ENCODE data around the gene TEKT3.
A peak's percentile ranks its signal among the peaks of the same experiment; 100 is the strongest.

The TEKT3 gene

DNA sequence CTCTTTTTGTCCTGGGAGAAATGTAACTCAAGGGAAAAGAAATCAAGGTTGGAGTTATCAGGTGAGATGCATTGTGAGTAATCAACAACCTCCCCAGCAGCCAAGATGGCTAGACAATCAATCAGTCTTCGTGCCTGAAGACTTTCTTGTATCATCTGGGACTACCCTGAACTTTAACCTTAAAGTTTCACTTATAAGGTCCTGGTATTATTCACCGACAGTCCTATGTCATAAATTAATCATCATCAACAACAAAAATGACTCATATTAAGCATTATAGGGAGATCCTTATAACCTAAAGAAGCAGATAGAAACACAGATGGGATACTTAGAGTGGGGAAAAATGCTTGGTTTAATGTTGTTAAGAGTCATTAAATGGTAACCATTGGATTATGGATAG is 7.7 kb upstream of the TEKT3 start:
- no peak overlapping the region for H3K27ac ChIP-seq (ENCODE audit: extremely low read depth, low read depth, low read length)
- no peaks in the 10 kb centered on the region for H3K9me3 ChIP-seq (ENCODE audit: control insufficient read depth, insufficient read depth, low read depth, low read length)
- H3K4me3 ChIP-seq (ENCODE audit: low read depth, low read length), result no peak overlapping the region
- H3K36me3 ChIP-seq (ENCODE audit: control insufficient read depth in 2 of 2, insufficient read depth in 1 of 2, low read length in 2 of 2), result no peaks in the 10 kb centered on the region
- POLR2A ChIA-PET, result no interaction called here
- TF ChIP-seq ZNF248 (tag by site-specific recombination; IDR thresholded peaks at IDR 0.05), result no peak
- TF ChIP-seq ZBTB17 (tag by site-specific recombination; IDR thresholded peaks at IDR 0.05), result peak; percentile 23; the same call in 1 of the 2 replicates
- CTCF ChIA-PET, result no interaction called here
- H3K4me1 ChIP-seq (ENCODE audit: control insufficient read depth, insufficient read depth, low read length), result peaks cover 34% of the 10 kb centered on the region

DNA sequence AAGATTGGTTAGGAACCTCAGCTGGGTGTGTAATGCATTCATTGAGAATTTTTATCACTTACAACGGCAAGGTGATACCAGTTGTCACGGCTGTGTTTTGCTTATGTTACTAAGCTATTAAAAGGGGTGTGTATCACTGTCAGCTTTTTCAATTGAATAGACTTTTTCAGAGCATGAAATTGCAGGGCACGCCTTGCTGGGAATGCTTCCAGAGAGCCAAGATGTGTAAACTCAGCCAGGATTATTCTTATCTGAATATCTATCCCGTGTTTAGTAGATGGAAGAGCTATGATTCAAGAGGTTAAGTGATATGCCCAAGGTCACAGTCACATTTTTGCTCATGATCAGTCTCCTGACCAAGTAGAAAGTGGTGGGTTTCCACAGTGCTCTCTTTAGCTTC is 6.6 kb upstream of the TEKT3 start:
- Histone ChIP-seq H3K4me1 (ENCODE audit: control insufficient read depth, insufficient read depth, low read length) (peaks cover 32% of the 10 kb centered on the region), H3K36me3 (ENCODE audit: control insufficient read depth in 2 of 2, insufficient read depth in 1 of 2, low read length in 2 of 2) (no peaks in the 10 kb centered on the region), H3K9me3 (ENCODE audit: control insufficient read depth, insufficient read depth, low read depth, low read length) (no peaks in the 10 kb centered on the region), H3K4me3 (ENCODE audit: low read depth, low read length) (no peak overlapping the region), H3K27ac (ENCODE audit: extremely low read depth, low read depth, low read length) (peak overlapping the region; percentile 44)
- CTCF ChIA-PET, result interaction anchor here (0.6 to 1.3 kb wide), 3 partner anchors 40 to 887 kb away, joined by 3 to 4 read pairs (median 3); no protein-coding TSS in a partner anchor
- POLR2A ChIA-PET, result no interaction called here
- TF ChIP-seq GFI1B (tag by site-specific recombination; IDR thresholded peaks at IDR 0.05), result 0 out of 2 replicates have a peak, but pooled peaks have one; percentile 7
- TF ChIP-seq WT1 (tag by site-specific recombination; IDR thresholded peaks at IDR 0.05), result peak; percentile 65
- TF ChIP-seq, protein P1, sequence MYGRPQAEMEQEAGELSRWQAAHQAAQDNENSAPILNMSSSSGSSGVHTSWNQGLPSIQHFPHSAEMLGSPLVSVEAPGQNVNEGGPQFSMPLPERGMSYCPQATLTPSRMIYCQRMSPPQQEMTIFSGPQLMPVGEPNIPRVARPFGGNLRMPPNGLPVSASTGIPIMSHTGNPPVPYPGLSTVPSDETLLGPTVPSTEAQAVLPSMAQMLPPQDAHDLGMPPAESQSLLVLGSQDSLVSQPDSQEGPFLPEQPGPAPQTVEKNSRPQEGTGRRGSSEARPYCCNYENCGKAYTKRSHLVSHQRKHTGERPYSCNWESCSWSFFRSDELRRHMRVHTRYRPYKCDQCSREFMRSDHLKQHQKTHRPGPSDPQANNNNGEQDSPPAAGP (tag by site-specific recombination; IDR thresholded peaks at IDR 0.05), result peak; percentile 85
- no peak for TF ChIP-seq MEIS1 (CRISPR knock-in tag; IDR thresholded peaks at IDR 0.05; ENCODE audit: borderline replicate concordance)
- TF ChIP-seq, protein P2, sequence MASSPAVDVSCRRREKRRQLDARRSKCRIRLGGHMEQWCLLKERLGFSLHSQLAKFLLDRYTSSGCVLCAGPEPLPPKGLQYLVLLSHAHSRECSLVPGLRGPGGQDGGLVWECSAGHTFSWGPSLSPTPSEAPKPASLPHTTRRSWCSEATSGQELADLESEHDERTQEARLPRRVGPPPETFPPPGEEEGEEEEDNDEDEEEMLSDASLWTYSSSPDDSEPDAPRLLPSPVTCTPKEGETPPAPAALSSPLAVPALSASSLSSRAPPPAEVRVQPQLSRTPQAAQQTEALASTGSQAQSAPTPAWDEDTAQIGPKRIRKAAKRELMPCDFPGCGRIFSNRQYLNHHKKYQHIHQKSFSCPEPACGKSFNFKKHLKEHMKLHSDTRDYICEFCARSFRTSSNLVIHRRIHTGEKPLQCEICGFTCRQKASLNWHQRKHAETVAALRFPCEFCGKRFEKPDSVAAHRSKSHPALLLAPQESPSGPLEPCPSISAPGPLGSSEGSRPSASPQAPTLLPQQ (tag by site-specific recombination; IDR thresholded peaks at IDR 0.05), result peak; percentile 86
- 0 out of 2 replicates have a peak, but pooled peaks have one; percentile 35 for TF ChIP-seq IKZF3 (tag by site-specific recombination; IDR thresholded peaks at IDR 0.05)
- no peak for TF ChIP-seq ZNF202 (tag by site-specific recombination; IDR thresholded peaks at IDR 0.05; ENCODE audit: borderline replicate concordance)
- TF ChIP-seq ZNF629 (tag by site-specific recombination; IDR thresholded peaks at IDR 0.05), result peak; percentile 67
- TF ChIP-seq OVOL3 (tag by site-specific recombination; IDR thresholded peaks at IDR 0.05), result peak; percentile 32; the same call in 1 of the 2 replicates
- TF ChIP-seq OSR2 (tag by site-specific recombination; IDR thresholded peaks at IDR 0.05), result peak; percentile 74
- TF ChIP-seq ZBTB21 (tag by site-specific recombination; IDR thresholded peaks at IDR 0.05), result no peak
- TF ChIP-seq KLF10 (tag by site-specific recombination; IDR thresholded peaks at IDR 0.05), result peak; percentile 98
- peak; percentile 80 for TF ChIP-seq FEZF1 (tag by site-specific recombination; IDR thresholded peaks at IDR 0.05)
- no peak for TF ChIP-seq ZNF404 (tag by site-specific recombination; IDR thresholded peaks at IDR 0.05)
- 0 out of 2 replicates have a peak, but pooled peaks have one; percentile 16 for TF ChIP-seq ZBTB8A (tag by site-specific recombination; IDR thresholded peaks at IDR 0.05)
- TF ChIP-seq, protein P3, sequence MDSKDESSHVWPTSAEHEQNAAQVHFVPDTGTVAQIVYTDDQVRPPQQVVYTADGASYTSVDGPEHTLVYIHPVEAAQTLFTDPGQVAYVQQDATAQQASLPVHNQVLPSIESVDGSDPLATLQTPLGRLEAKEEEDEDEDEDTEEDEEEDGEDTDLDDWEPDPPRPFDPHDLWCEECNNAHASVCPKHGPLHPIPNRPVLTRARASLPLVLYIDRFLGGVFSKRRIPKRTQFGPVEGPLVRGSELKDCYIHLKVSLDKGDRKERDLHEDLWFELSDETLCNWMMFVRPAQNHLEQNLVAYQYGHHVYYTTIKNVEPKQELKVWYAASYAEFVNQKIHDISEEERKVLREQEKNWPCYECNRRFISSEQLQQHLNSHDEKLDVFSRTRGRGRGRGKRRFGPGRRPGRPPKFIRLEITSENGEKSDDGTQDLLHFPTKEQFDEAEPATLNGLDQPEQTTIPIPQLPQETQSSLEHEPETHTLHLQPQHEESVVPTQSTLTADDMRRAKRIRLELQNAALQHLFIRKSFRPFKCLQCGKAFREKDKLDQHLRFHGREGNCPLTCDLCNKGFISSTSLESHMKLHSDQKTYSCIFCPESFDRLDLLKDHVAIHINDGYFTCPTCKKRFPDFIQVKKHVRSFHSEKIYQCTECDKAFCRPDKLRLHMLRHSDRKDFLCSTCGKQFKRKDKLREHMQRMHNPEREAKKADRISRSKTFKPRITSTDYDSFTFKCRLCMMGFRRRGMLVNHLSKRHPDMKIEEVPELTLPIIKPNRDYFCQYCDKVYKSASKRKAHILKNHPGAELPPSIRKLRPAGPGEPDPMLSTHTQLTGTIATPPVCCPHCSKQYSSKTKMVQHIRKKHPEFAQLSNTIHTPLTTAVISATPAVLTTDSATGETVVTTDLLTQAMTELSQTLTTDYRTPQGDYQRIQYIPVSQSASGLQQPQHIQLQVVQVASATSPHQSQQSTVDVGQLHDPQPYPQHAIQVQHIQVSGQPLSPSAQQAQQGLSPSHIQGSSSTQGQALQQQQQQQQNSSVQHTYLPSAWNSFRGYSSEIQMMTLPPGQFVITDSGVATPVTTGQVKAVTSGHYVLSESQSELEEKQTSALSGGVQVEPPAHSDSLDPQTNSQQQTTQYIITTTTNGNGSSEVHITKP (tag by site-specific recombination; IDR thresholded peaks at IDR 0.05), result peak; percentile 24; the same call in 1 of the 2 replicates
- peak; percentile 70; the same call in 1 of the 2 replicates for TF ChIP-seq TRIM28 (IDR thresholded peaks at IDR 0.05; ENCODE audit: borderline replicate concordance, low read length)
- TF ChIP-seq, protein P4, sequence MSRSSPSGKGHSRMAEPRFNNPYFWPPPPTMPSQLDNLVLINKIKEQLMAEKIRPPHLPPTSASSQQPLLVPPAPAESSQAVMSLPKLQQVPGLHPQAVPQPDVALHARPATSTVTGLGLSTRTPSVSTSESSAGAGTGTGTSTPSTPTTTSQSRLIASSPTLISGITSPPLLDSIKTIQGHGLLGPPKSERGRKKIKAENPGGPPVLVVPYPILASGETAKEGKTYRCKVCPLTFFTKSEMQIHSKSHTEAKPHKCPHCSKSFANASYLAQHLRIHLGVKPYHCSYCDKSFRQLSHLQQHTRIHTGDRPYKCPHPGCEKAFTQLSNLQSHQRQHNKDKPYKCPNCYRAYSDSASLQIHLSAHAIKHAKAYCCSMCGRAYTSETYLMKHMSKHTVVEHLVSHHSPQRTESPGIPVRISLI (tag by site-specific recombination; IDR thresholded peaks at IDR 0.05), result no peak
- TF ChIP-seq SP7 (tag by site-specific recombination; IDR thresholded peaks at IDR 0.05), result peak; percentile 94
- TF ChIP-seq, protein P5, sequence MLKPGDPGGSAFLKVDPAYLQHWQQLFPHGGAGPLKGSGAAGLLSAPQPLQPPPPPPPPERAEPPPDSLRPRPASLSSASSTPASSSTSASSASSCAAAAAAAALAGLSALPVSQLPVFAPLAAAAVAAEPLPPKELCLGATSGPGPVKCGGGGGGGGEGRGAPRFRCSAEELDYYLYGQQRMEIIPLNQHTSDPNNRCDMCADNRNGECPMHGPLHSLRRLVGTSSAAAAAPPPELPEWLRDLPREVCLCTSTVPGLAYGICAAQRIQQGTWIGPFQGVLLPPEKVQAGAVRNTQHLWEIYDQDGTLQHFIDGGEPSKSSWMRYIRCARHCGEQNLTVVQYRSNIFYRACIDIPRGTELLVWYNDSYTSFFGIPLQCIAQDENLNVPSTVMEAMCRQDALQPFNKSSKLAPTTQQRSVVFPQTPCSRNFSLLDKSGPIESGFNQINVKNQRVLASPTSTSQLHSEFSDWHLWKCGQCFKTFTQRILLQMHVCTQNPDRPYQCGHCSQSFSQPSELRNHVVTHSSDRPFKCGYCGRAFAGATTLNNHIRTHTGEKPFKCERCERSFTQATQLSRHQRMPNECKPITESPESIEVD (tag by site-specific recombination; IDR thresholded peaks at IDR 0.05), result peak; percentile 94
- peak; percentile 60 for TF ChIP-seq ZNF366 (tag by site-specific recombination; conservative IDR thresholded peaks at IDR 0.05)
- TF ChIP-seq ZXDB (tag by site-specific recombination; IDR thresholded peaks at IDR 0.05), result peak; percentile 55; the same call in 1 of the 2 replicates
- peak; percentile 19; the same call in 1 of the 2 replicates for TF ChIP-seq GLI2 (tag by site-specific recombination; IDR thresholded peaks at IDR 0.05; ENCODE audit: borderline replicate concordance, low read depth)
- no peak; the same call in 1 of the 2 replicates for TF ChIP-seq KLF7 (tag by site-specific recombination; IDR thresholded peaks at IDR 0.05; ENCODE audit: borderline replicate concordance)
- TF ChIP-seq ZBTB17 (tag by site-specific recombination; IDR thresholded peaks at IDR 0.05), result peak; percentile 52
